ENCODE data around the gene ALAS1.

Gene ALAS1

GRCh38 chr3:52256159-52256558 is 58.2 kb downstream of the ALAS1 start:
- DNase-seq: no peak

GRCh38 chr3:52256622-52257021 is 58.7 kb downstream of the ALAS1 start:
- DNase-seq: no peak

DNA sequence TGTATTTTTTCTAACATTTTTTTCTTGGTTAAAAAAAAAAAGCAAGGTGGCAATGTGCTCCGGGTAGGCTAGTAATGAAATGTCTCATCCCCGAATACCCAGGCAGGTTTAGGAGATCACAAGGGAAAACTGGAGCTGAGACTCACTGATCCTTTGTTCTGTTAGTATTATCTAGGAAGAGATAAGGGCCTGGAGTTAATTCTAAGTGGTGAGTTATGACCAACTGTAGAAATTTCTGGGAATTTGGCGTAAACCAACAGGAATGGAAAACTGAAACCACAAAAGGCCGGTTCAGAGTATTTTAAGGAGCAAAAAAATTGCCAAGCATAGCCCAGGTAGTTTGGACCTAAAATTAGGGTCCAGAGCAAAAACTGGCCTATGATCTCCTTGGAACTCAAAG is 60.0 kb downstream of the ALAS1 start:
- no peak for DNase-seq

- no peak for DNase-seq
Measured at GRCh38 chr3:52259035-52259434, 61.1 kb downstream of the ALAS1 start.

DNA sequence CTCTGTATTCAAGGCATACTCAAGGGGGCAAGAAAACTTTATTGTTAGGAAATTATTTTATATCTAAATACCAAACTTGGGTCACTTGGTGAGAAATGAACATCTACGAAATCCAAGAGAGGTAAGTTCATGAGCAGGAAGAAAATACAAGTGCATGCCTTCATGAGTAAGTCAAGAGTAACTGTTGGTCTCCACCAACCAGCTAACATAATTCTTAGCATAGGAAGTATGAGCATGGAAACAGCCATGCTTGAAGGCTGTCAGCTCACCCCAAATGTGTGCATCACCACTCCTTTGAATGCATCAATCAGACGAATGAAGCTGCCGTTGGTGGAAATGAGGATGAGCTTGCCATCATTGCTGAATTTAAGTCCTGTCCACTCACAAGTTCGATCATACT is 61.5 kb downstream of the ALAS1 start:
- DNase-seq: no peak

DNA sequence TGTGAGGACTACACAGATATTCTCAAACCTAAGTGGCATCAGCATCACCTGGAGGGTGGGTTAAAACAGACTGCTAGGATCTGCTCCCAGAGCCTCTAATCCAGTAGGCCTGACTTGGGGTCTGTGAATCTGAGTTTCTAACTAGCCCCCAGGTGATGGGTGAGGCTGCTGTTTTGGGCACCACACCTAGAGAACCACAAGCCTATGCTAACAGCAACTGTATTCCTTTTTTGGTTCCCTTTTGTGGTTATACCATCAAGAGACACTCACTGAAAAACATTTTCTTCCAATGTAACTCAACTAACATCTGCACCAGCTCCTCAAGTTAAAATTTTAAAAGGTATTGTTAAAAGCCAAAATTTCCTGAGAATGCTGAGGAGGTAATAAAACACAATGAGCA is 64.5 kb downstream of the ALAS1 start:
- no peak for DNase-seq
